Measurements from ENCODE around the gene VCAN.

GRCh38 chr5:83450967-83451248, 20.6 kb upstream of the VCAN start:
- TF ChIP-seq CTCF (IDR thresholded peaks at IDR 0.05) = no peak
- TF ChIP-seq REST (IDR thresholded peaks at IDR 0.05; ENCODE audit: insufficient read depth in 1 of 2, low read depth in 2 of 2, low read length in 1 of 2) = no peak
